Sigmoid colon (tissue), 4 donors: Measurements from ENCODE around the gene CAV2.

Experiments
- CTCF ChIP-seq, 4 experiments: fragments of 450-650 bp in 3 of 4; fragments of 200-600 bp in 1 of 4; IDR thresholded peaks; one replicate each; pipeline ENCODE4 v1.5.1; 2016 to 2019; ENCODE audit warnings: antibody characterized with exemption in 4 of 4, mild to moderate bottlenecking in 3 of 4, moderate library complexity in 2 of 4
- EP300 ChIP-seq, 4 donors: sonication (generic); formaldehyde crosslinking; IDR thresholded peaks; one replicate each; pipeline ENCODE4 v1.6.1; 2017; ENCODE audit warnings: antibody characterized with exemption in 4 of 4
- POLR2A ChIP-seq, 2 donors: fragments of 450-650 bp; IDR thresholded peaks; one replicate each; pipeline ENCODE4 v1.6.1; 2016; ENCODE audit warnings: antibody characterized with exemption in 2 of 2, mild to moderate bottlenecking in 2 of 2, moderate library complexity in 2 of 2
- POLR2AphosphoS5 ChIP-seq, 4 donors: sonication (generic); formaldehyde crosslinking; IDR thresholded peaks; one replicate each; pipeline ENCODE4 v1.6.1; 2017; ENCODE audit warnings: antibody characterized with exemption in 4 of 4

DNA sequence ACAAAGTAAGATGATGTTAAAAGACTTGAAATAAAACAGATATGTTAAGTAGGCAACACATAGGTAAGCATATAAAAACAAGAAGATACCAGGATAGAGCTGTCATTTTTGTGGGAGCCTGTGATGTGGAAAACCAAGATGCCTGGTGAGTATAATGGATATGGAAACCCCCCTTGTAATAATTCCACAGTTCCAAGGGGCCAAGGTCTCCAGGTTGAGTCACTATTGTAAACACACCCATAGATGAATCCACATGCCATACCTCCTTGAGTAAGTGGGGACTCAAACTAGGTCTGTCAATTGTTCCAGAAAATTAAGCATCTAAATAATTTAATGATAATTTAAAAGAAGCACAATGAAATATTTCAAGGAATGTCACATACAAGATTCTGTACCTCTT is 41.2 kb downstream of the CAV2 start:
- no peak for TF ChIP-seq POLR2AphosphoS5 (IDR thresholded peaks at IDR 0.05)
- no peak for TF ChIP-seq POLR2A (IDR thresholded peaks at IDR 0.05)
- no peak for TF ChIP-seq CTCF (IDR thresholded peaks at IDR 0.05)
- TF ChIP-seq EP300 (IDR thresholded peaks at IDR 0.05) = no peak
